HG02973 (cell line): ENCODE measurements around the gene RTRAF.

Experiments
- ATAC-seq: cut with Tn5 transposase; IDR thresholded peaks from one replicate; pipeline ENCODE4 v1.9.1; 2021; ENCODE audit warnings: moderate library complexity; ENCODE audit not compliant: unreplicated experiment

The RTRAF gene

GRCh38 chr14:52048641-52049204 is 59.4 kb downstream of the RTRAF start:
- ATAC-seq, result no peak

GRCh38 chr14:52049271-52049670 is 59.9 kb downstream of the RTRAF start:
- ATAC-seq, result no peak

- no peak for ATAC-seq
Measured at GRCh38 chr14:52049721-52050588, 60.6 kb downstream of the RTRAF start.

GRCh38 chr14:52051251-52051650 is 61.9 kb downstream of the RTRAF start:
- no peak for ATAC-seq

GRCh38 chr14:52051871-52052270 is 62.5 kb downstream of the RTRAF start:
- ATAC-seq, result no peak

GRCh38 chr14:52052288-52052943 is 63.1 kb downstream of the RTRAF start:
- ATAC-seq, result no peak

- ATAC-seq, result no peak
Measured at GRCh38 chr14:52053044-52053443, 63.7 kb downstream of the RTRAF start.

- no peak for ATAC-seq
Measured at GRCh38 chr14:52054678-52055077, 65.3 kb downstream of the RTRAF start.

GRCh38 chr14:52055167-52055566 is 65.8 kb downstream of the RTRAF start:
- ATAC-seq, result no peak

GRCh38 chr14:52058341-52058740 is 69.0 kb downstream of the RTRAF start:
- ATAC-seq, result no peak

GRCh38 chr14:52059649-52060048 is 70.3 kb downstream of the RTRAF start:
- ATAC-seq, result no peak

GRCh38 chr14:52060080-52060479 is 70.7 kb downstream of the RTRAF start:
- ATAC-seq, result no peak
